ENCODE results near the gene CFAP74.

Gene CFAP74

GRCh38 chr1:2016123-2016522, 12.5 kb upstream of the CFAP74 start:
- no peak for DNase-seq

DNA sequence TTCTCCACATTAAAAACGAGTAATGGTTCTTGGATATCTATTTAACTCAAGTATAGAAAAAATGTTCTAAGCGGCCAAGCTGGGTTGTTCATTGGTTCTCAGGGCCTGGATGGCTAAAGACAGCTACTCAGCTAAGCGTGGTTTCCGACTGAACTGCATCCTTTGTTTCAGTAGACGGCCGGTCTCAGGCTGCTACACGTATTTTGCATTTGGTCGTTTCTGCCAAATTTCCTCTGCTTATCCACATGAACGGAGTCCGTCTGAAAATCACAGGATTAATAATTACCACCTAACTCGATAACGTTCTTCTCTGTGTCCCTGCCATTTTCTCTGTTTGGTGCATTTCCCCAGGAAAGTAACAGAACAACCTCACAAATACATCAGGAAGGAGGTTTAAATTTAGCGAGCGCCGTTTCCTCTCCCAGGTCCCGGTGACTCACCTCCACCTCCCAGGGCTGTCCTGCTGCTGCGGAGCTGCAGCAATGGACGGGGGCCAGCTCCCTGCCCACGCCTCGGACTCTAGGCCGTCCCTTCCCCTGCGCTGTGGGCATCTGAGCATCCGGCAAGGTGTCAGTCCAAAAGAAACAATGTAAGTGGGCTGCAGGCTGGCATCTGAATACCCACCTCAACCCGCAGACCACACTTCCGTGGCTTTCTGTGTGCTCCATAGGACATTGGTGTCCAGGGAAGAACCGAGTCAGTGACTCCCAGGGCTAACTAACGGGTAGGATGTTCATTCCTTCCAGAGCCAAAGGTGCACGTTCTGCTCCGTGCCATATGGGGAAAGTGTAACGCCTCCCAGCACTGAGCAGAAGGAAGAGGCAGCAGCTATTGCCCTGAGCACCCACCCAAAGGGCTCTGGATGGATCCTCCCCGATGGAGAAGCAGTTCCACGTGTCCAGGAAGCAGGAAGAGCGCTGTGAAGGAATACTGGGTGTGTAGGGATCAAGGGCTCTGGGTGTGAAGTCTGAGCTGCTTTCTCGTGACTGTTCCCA, 11.5 kb upstream of the CFAP74 start:
- no peak for DNase-seq

DNA sequence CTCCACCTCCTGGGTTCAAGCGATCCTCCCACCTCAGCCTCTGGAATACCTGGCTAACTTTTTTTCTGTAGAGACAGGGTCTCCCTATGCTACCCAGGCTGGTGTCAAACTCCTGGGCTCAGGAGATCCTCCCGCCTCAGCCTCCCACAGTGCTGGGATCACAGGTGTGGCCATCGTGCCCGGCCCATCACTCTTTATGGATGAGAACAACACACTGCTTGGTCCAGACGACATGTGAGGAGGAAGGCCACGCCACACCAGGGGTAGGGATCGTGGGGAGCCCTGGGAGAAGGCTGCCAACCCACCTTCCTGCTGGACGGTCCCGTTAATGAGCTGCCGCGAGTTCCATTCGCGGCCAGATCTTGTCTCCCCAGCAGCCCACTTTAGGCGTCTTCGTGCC, 10.6 kb upstream of the CFAP74 start:
- no peak for DNase-seq

DNA sequence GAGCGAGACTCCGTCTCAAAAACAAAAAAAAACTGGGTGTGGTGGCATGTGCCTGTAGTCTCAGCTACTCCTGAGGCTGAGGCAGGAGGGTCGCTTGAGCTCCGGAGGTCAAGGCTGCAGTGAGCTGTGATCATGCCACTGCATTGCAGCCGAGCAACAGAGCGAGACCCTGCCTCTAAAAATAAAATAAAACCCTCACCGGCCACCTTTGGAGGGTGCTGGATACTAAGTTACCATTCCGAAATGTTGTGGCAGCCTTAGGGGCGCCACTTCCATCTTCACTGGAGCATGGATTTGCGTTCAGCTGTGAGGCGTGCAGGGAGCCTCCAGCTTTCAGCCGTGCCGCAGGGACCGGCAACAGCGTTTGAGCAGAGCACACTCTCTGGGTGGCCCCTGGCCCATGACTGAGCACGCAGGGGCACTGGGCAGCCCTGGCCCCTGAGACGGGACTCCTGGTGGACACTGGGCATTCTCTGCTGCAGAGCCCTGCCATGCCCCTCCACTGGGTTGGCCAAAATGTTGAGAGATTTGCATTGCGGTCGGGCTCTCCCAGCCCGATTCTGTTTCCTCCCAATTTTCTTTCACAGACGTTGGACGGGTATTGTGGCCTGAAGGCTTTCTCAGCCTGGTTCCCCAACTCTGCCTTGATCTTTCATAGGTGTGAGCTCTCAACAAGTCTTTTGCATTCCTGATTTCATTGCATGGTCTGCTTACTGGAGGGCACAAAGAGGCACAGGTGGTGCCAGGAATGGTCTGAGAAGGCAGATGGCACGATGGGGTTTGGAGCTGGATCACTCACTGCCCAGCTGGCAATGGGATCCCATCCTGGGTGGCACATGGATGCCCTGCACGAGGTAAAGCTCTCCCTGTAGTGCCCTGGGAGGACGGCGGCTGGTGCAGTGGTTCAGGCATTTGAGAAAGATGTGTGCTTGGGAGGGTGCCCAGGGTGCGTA, 5.8 kb upstream of the CFAP74 start:
- DNase-seq, result no peak

- no peak for DNase-seq
Measured at GRCh38 chr1:2004856-2005255, 1.3 kb upstream of the CFAP74 start.

GRCh38 chr1:2001773-2002411, 1.7 kb downstream of the CFAP74 start:
- DNase-seq, result no peak

DNA sequence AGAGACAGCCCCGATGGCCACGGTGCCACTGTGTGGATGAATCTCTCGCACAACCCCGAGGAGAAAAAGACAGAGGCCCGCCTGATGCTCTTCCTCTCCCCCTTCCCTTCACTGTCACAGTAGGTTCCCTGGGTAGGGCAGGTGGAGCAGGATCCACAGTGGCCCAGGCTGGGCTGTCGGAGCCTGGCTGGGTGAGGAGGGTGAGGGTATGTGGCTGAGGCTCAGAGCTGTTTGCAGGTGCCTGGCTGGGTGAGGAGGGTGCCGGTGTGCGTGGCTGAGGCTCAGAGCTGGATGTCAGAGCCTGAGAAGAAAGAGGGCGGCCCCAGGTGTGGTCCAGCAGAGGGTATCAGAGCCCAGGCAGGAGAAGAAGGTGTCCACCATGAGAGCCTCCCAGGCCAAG, 2.7 kb downstream of the CFAP74 start:
- DNase-seq, result no peak

DNA sequence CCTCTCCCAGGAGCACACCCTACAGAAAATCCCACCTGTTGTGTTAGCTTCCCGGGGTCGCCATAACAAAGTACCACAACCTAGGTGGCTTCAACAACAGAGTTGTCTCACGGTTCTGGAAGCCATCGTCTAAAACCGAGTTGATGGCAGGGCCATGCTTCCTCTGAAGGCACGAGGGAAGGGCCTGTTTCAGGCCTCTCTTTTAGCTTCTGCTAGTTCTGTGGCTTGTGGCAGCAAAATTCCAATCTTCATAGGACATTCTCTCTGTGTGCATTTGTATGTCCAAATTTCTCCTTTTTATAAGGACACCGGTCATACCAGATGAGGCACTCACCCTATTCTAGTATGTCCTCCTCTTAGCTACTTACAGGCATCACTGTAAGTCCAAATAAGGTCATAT, 3.2 kb downstream of the CFAP74 start:
- DNase-seq, result no peak

DNA sequence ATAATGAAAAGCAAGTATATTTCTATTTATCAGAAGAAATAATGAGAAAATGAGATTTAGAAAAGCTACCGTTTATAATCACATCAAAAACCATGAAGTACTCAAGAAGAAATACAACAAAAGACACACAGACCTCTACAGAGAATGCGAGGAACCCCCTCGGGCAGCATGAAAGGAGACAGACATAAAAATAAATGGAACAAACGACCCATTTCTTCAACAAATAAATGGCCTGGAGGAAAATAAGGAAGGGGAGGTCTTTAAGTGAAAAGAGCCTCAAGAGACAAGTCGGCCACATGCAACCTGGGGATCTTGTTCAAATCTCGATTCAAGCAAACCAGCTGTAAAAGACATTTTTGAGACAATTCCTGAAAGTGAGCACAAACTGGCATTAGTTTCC, 6.0 kb downstream of the CFAP74 start:
- no peak for DNase-seq

GRCh38 chr1:1996207-1996651, 7.4 kb downstream of the CFAP74 start:
- DNase-seq, result no peak

GRCh38 chr1:1994536-1994935, 9.1 kb downstream of the CFAP74 start:
- DNase-seq, result no peak

- no peak for DNase-seq
Measured at GRCh38 chr1:1990222-1990621, 13.4 kb downstream of the CFAP74 start.

GRCh38 chr1:1989789-1990188, 13.8 kb downstream of the CFAP74 start:
- no peak for DNase-seq

DNA sequence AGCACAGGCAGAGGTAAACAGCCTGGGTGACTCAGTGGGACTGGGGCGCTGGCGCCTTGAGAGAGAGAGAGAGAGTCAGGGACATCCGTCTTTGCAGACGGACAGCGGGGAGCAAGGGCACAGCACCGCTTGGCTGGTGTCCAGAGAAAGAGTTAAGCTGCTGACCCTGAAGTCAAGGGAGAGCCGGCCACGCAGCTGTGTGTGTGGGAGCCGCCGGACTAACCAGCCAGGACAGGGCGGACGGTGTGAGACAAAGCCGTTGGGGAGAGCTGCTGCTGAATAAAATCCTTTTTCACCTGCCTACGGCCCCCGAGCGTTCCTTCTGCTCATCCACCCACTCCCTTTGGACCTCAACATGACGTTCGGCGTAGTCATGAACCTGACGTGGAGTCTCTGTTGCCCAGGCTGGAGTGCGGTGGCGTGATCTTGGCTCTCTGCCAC, 14.5 kb downstream of the CFAP74 start:
- no peak for DNase-seq

DNA sequence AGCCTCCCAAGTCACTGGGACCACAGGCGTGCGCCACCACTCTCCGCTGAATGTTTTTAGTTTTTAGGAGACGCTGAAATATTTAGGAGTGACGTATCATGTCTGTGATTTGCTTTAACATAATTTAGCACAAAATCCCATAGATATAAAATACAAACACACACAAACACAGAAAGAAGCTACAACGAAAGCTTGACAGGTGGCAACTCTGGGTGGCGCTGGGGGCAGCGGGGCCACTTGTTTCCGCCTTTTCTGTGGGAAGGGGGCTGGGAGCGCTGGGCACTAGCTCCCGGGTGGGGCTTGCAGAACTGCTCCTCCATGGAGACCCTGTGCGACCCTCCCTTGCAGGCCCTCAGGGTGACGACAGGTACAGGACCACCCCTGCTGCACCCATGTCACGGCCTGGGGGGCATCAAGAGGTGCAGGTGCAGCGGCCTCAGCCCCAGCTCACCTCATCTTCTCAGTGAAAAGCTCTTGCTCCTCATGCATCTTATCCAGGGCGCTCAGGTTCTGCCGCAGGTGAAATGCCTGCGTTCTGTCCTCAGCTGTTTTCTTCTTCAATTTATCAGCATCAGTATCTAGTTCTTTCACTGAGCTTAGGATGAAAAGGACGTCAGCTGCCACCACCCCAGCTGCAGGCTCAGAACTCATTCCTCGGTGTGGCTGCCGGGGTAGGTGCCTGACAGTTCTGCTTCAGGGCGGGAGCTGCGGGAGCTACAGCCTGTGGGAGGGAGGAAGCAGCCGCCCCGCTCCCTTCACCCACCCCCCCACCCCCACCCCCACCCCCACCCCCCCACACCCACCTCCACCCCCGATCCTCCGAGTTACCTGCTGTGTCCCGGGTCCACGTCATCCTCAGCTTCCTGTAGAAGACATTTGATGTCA, 15.3 kb downstream of the CFAP74 start:
- DNase-seq, result no peak

- DNase-seq, result no peak
Measured at GRCh38 chr1:1987142-1987510, 16.5 kb downstream of the CFAP74 start.

DNA sequence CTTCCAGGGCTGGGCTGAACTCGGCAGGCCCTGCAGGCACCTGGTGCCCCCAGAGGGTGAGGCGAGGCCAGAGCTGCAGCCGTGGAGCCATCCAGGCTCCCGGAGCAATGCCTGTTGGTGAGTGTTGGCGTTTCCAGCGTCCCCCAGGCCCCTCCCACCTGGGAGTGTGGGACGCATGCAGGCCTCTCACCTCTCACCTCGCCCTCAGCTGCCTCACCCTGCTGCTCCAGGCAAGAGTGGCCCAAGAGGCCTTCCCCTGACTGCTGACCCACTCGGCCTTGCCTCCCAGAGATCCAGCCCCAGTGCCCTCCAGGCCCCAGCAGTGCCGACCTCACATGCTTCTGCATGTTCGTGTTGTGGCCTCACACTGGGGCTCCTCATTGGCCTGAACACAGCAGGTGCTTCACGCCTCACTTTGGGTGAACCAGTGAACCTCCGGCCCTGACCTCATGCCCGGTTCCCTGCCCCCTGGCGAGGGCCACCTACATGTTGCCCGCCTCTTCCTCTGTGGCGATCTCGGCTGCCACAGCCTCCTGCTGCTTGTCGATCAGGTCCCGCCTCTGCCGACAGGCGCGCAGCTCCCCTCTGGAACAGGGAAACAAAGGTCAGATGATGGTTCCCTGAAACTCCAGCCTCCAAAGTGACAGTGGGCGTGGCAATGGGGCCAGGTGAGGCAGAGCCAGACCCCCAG, 17.0 kb downstream of the CFAP74 start:
- DNase-seq, result no peak

GRCh38 chr1:1985375-1986050, 18.1 kb downstream of the CFAP74 start:
- DNase-seq, result no peak

DNA sequence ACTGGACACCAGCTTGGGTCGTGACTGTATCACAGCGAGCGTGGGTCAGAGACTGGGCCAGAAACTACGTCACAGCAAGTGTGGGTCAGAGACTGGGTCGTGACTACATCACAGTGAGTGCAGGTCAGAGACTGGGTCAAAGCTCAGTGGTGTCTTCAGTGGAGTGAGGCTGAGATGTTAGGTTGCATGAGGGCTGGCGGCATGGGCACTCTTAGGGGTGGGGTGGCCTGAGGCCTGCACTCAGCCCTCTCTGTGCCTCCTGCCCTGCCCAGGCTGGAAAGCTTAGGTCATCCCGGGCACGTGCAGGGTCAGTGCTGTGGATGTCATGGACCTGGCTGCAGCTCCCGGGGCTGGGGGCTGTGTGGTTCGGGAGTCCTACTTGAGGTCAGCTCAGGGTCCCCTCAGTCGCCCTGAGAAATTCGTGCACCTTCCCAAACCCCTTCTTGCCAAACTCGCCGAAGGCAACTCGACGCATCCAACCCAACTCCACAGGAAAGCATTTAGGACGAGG, 19.0 kb downstream of the CFAP74 start:
- no peak for DNase-seq

All from NCI-H1048 (cell line).